HG03575 (cell line): Measurements from ENCODE around the gene GNG12.

Experiments used
- ATAC-seq: cut with Tn5 transposase; IDR thresholded peaks from one replicate; pipeline ENCODE4 v1.9.1; 2021; ENCODE audit not compliant: unreplicated experiment, insufficient number of reproducible peaks, low FRiP score; ENCODE audit errors: extremely low read depth

The GNG12 gene

GRCh38 chr1:67792103-67792502 is 41.2 kb downstream of the GNG12 start:
- no peak for ATAC-seq

GRCh38 chr1:67791686-67792085 is 41.6 kb downstream of the GNG12 start:
- no peak for ATAC-seq

GRCh38 chr1:67791261-67791660 is 42.0 kb downstream of the GNG12 start:
- no peak for ATAC-seq

GRCh38 chr1:67790201-67790692 is 43.0 kb downstream of the GNG12 start:
- no peak for ATAC-seq

- ATAC-seq: no peak
These were observed 43.7 kb downstream of the GNG12 start for GRCh38 chr1:67789551-67789950.

DNA sequence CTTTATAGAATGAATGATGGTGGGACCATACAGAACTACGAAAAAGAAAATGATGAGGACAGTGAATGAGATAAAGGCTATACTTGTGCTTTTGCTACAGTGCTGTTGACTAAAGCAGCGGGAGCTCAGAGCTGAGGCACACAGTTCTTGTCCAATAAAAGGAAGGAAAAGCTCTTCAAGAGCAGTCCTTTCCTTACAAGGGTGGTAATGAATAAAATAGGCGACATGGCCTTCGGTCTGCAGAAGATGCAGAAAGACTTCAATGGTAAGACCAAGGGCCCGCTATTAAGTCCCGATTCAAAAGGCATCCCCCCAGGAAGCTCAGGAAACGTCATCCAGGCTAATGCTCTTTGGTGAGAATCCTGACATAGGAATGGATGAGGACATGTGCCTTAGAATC is 44.4 kb downstream of the GNG12 start:
- ATAC-seq: no peak

DNA sequence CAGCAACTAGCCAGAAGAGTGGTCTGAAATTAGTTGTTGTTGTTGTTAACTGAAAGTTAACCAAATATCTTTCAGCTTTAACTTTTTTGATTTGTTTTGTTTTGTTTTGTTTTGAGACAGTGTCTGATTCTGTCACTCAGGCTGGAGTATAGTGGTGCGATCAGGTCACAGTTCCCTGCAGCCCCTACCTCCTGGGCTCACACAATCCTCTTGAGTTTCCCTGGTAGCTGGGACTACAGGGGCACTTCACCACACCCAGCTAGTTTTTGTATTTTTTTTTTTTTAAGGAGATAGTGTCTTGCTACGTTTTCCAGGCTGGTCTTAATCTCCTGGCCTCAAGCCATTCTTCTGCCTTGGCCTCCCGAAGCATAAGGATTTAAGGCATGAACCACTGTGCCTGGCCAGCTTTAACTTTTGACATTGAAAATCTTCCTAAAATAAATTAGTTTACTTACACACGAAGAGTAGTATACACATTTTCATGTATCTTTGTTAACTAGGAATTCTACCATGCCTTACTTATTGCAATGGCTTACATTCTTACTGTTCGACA is 45.0 kb downstream of the GNG12 start:
- ATAC-seq: no peak

GRCh38 chr1:67787746-67788145 is 45.5 kb downstream of the GNG12 start:
- ATAC-seq: no peak

- ATAC-seq: no peak
These were observed 47.2 kb downstream of the GNG12 start for GRCh38 chr1:67785847-67786753.

DNA sequence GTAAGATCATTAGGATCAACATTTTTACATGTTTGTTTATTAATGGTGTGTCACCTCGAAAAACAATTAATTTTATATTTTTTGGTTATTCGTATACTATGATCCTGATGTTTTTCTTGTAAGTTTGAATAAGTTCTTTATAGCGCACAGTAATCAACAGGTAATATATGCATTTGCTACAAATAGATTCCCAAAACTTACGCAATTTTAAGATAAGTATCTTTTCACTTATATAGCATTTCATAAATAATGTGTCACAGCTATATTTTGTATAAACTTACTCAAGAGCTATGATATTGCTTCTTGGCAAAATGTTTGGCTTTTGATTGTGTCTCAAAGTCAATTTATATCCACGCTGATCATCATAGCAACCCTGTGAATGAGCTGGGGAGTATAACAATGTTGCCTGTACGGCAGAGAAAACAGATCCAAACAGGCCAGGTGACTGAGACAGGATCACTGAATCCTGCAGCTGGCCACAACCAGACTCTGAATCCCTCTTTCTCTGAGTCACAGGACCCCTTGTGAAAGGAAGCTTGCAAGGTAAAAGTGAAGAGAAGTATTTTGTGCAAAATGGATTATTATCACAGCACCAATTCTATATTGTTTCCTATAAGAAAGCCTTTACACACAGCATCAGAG is 48.6 kb downstream of the GNG12 start:
- no peak for ATAC-seq

GRCh38 chr1:67780637-67781036 is 52.6 kb downstream of the GNG12 start:
- no peak for ATAC-seq

GRCh38 chr1:67777440-67777839 is 55.8 kb downstream of the GNG12 start:
- ATAC-seq: no peak

- no peak for ATAC-seq
These were observed 56.3 kb downstream of the GNG12 start for GRCh38 chr1:67777016-67777415.

DNA sequence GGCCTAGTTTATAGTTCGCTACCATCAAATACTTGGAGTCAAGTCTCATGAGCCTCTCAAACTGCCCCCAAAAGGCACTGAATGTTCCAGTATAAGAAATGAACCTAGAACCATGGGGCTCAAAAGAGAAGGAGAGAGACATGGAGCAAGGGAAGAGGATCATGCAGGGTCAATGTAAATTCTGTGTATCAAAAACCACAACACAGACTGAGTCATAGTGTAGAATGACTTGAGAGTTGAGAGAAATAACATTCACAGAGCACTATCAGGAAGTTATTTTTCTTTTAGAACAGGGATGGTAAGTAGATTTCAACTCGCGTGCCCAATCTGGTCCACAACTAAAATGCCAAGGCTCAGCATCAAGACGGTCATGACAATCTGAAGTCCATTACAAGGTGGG is 59.8 kb downstream of the GNG12 start:
- no peak for ATAC-seq

DNA sequence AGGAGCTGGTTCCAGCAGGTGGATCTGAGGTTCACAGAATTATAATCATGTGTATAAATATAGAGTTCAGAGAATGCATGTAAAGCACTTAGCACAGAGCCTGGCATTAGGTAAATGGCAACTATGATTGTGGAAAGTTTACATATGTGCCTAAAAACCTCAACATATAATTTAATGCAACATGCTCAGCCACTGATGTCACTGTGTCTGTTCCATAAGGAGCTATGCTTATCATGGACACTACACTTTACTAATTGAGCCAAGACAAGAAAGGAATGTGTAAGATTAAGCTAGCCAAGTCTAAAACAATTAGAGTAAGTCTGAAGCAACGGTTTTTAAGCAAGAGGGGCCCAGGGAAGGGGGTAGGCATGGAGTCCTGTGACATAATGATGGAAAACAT is 61.5 kb downstream of the GNG12 start:
- no peak for ATAC-seq

GRCh38 chr1:67771152-67771551 is 62.1 kb downstream of the GNG12 start:
- no peak for ATAC-seq

DNA sequence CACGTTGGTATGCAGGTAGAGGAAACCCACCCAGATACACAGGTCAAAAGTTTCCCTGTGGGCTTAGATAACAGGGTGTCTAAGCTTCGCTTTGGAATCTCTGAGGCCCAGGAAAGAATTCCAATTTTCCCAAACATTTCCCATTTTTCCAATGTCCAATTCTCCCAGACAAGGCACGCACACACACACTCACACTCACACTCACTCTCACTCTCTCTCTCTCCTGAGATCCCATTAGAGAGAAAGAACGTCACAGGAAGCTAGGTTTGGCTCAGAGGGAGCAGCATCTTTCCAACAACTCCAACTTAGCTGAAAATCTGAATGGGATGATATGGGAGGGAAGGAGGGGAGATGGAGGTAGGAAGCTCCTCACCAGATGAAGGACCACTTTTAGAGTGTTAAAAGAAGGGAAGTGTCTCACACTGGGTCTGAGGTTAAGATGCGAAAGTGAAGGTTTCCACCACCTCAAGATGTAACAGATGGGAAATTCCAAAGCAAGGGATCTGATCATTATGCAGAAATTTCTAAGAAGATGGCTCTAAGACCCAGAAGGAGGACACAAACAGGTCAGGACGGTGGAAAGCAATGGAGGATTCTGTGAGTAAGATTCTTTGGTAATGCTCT is 63.5 kb downstream of the GNG12 start:
- ATAC-seq: no peak

- ATAC-seq: no peak
These were observed 64.8 kb downstream of the GNG12 start for GRCh38 chr1:67768480-67768879.

DNA sequence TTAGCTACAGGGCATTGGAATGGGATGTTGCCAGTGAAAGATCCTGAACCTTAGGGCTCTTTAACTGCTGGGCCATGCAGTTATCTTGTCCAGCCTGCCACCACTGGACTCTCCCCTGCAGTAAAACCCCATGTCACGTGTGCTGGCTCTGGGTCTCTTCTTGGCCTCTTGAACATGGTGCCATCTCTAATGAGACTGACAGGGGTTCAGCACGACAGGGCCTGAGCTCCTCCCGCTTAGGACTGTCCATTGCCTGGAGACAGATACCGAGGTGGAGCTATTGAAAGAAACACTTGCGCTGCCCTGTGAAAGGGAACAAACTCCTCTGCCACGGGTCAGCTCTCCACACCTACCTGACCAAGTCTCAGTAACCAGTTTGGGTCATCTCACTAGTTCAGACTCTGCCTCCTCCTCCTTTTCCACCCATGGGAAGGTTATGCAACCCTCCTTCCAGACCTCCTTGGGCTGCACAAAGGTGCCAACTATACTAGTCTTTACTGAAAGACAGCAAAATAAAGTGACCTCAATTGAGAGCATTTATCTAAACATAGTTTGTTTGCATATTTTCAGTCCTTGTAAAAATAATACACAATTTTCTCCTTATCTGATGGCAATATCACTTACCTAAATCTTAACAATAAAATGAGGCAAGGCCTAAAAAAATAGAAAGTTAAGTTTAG is 66.0 kb downstream of the GNG12 start:
- ATAC-seq: no peak
